HepG2 (cell line): ENCODE data around the gene DPY30. TPM values are rescaled to one million over a fixed set of nuclear protein-coding genes. Genes with fewer than 3 reads are reported as not detected.

Source experiments
- AKAP8 ChIP-seq: sonication (generic); formaldehyde crosslinking; IDR thresholded peaks from 2 replicates; pipeline ENCODE4 v1.5.1; 2020; ENCODE audit warnings: mild to moderate bottlenecking, missing genetic modification reagents
- CAMTA2 ChIP-seq: sonication (generic); formaldehyde crosslinking; IDR thresholded peaks from 2 replicates; pipeline ENCODE4 v1.4.0; 2020; ENCODE audit warnings: mild to moderate bottlenecking, missing genetic modification reagents, borderline replicate concordance
- FOSL2 ChIP-seq: sonication (generic); formaldehyde crosslinking; IDR thresholded peaks from 2 replicates; pipeline ENCODE4 v1.4.0; 2020; ENCODE audit warnings: missing genetic modification reagents
- GTF3A ChIP-seq: sonication (generic); formaldehyde crosslinking; conservative IDR thresholded peaks from 2 replicates; pipeline ENCODE4 v1.4.0; 2020; ENCODE audit warnings: mild to moderate bottlenecking, missing genetic modification reagents
- HOXA3 ChIP-seq: sonication (generic); formaldehyde crosslinking; IDR thresholded peaks from 2 replicates; pipeline ENCODE4 v1.5.0; 2020; ENCODE audit warnings: missing genetic modification reagents
- IRX3 ChIP-seq: sonication (generic); formaldehyde crosslinking; IDR thresholded peaks from 2 replicates; pipeline ENCODE4 v1.8.1; 2023; ENCODE audit warnings: mild to moderate bottlenecking, low read depth, missing genetic modification reagents, borderline replicate concordance
- KLF12 ChIP-seq: sonication (generic); formaldehyde crosslinking; IDR thresholded peaks from 2 replicates; pipeline ENCODE4 v1.4.0; 2020; ENCODE audit warnings: missing genetic modification reagents, borderline replicate concordance
- NFE2L2 ChIP-seq: fragments of 150-350 bp; IDR thresholded peaks from 2 replicates; pipeline ENCODE4 v1.6.1; 2014; ENCODE audit warnings: low read length
- NFKBIZ ChIP-seq: IDR thresholded peaks from 2 replicates; pipeline ENCODE4 v1.6.1; 2018; ENCODE audit warnings: missing genetic modification reagents, missing compliant biosample characterization
- ONECUT2 ChIP-seq: sonication (generic); formaldehyde crosslinking; IDR thresholded peaks from 2 replicates; pipeline ENCODE4 v1.4.0; 2020; ENCODE audit warnings: missing genetic modification reagents
- RELA ChIP-seq: sonication (generic); formaldehyde crosslinking; IDR thresholded peaks from 2 replicates; pipeline ENCODE4 v1.4.0; 2020; ENCODE audit warnings: missing genetic modification reagents
- RFXAP ChIP-seq: sonication (generic); formaldehyde crosslinking; IDR thresholded peaks from 2 replicates; pipeline ENCODE4 v1.4.0; 2020; ENCODE audit warnings: missing genetic modification reagents, borderline replicate concordance
- ZFP41 ChIP-seq: sonication (generic); formaldehyde crosslinking; IDR thresholded peaks from 2 replicates; pipeline ENCODE4 v1.4.0; 2020; ENCODE audit warnings: mild to moderate bottlenecking, missing genetic modification reagents, borderline replicate concordance
- ZFY ChIP-seq: sonication (generic); formaldehyde crosslinking; IDR thresholded peaks from 2 replicates; pipeline ENCODE4 v1.4.0; 2020; ENCODE audit warnings: missing genetic modification reagents
- ZNF101 ChIP-seq: sonication (generic); formaldehyde crosslinking; IDR thresholded peaks from 2 replicates; pipeline ENCODE4 v1.4.0; 2020; ENCODE audit warnings: mild to moderate bottlenecking, low read depth, missing genetic modification reagents, borderline replicate concordance
- ZNF160 ChIP-seq: sonication (generic); formaldehyde crosslinking; IDR thresholded peaks from 2 replicates; pipeline ENCODE4 v1.8.0; 2022; ENCODE audit warnings: mild to moderate bottlenecking, inconsistent platforms, missing genetic modification reagents
- ZNF331 ChIP-seq: sonication (generic); formaldehyde crosslinking; IDR thresholded peaks from 2 replicates; pipeline ENCODE4 v1.4.0; 2020; ENCODE audit warnings: missing genetic modification reagents
- ZNF337 ChIP-seq: sonication (generic); formaldehyde crosslinking; IDR thresholded peaks from 2 replicates; pipeline ENCODE4 v1.5.1; 2020; ENCODE audit warnings: missing genetic modification reagents, low read depth, mild to moderate bottlenecking, borderline replicate concordance
- ZNF354B ChIP-seq: sonication (generic); formaldehyde crosslinking; IDR thresholded peaks from 2 replicates; pipeline ENCODE4 v1.8.0; 2022; ENCODE audit warnings: mild to moderate bottlenecking, missing genetic modification reagents
- ZNF432 ChIP-seq: sonication (generic); formaldehyde crosslinking; IDR thresholded peaks from 2 replicates; pipeline ENCODE4 v1.5.0; 2020; ENCODE audit warnings: missing genetic modification reagents, mild to moderate bottlenecking, borderline replicate concordance
- ZNF644 ChIP-seq: IDR thresholded peaks from 2 replicates; pipeline ENCODE4 v1.6.1; 2016; ENCODE audit warnings: low read depth
- ZNF841 ChIP-seq: sonication (generic); formaldehyde crosslinking; IDR thresholded peaks from 2 replicates; pipeline ENCODE4 v1.8.1; 2023; ENCODE audit warnings: missing genetic modification reagents, borderline replicate concordance
- polyA plus RNA-seq, 8 experiments: library from polyadenylated mRNA; depleted of rRNA in 3 of 8; stranded (reverse) in 7 of 8; unstranded in 1 of 8; fragments of >200 nt; fragmentation: Illumina TruSeq in 4 of 8; extraction: Trizol in 4 of 8; gene quantifications; 2 replicates each; pipeline versions ENCODE4 v1.2.1 to v1.2.3, GENCODE V29; 2011 to 2016; ENCODE audit warnings: low read depth in 4 of 8, missing spikeins in 1 of 8, mixed read lengths in 1 of 8; ENCODE audit not compliant: insufficient read depth in 1 of 8
- total RNA-seq, 5 experiments: library from RNA; depleted of rRNA; stranded (reverse); fragments of >200 nt; fragmentation: Illumina TruSeq; extraction: Trizol; gene quantifications; 2 replicates each; pipeline ENCODE4 v1.2.3, GENCODE V29; 2016; ENCODE audit warnings: low read depth in 1 of 5
- TF ChIP-seq, protein P1 (sequence below): sonication (generic); formaldehyde crosslinking; IDR thresholded peaks from 2 replicates; pipeline ENCODE4 v1.4.0; 2020; ENCODE audit warnings: missing genetic modification reagents, mild to moderate bottlenecking, borderline replicate concordance
- TF ChIP-seq, protein P2 (sequence below): sonication (generic); formaldehyde crosslinking; conservative IDR thresholded peaks from 2 replicates; pipeline ENCODE4 v1.8.0; 2022; ENCODE audit warnings: mild to moderate bottlenecking, moderate library complexity, missing genetic modification reagents
- TF ChIP-seq, protein P3 (sequence below): sonication (generic); formaldehyde crosslinking; IDR thresholded peaks from 2 replicates; pipeline ENCODE4 v1.8.1; 2023; ENCODE audit warnings: mild to moderate bottlenecking, missing genetic modification reagents
- TF ChIP-seq, protein P4 (sequence below): sonication (generic); formaldehyde crosslinking; IDR thresholded peaks from 2 replicates; pipeline ENCODE4 v1.5.0; 2020; ENCODE audit warnings: missing genetic modification reagents

Gene DPY30
- total and polyA plus RNA-seq, 2 of the 13 experiments (the other 11 are each of a cell fraction or from before 2014, with no cell fraction given), result 98.1 to 118 TPM

GRCh38 chr2:32058130-32058529 lies 18.5 kb upstream of the DPY30 start (continued):
- TF ChIP-seq AKAP8 (CRISPR knock-in tag), result no peak
- no peak for TF ChIP-seq GTF3A (CRISPR knock-in tag)
- TF ChIP-seq RELA, result no peak
- TF ChIP-seq, protein P1, sequence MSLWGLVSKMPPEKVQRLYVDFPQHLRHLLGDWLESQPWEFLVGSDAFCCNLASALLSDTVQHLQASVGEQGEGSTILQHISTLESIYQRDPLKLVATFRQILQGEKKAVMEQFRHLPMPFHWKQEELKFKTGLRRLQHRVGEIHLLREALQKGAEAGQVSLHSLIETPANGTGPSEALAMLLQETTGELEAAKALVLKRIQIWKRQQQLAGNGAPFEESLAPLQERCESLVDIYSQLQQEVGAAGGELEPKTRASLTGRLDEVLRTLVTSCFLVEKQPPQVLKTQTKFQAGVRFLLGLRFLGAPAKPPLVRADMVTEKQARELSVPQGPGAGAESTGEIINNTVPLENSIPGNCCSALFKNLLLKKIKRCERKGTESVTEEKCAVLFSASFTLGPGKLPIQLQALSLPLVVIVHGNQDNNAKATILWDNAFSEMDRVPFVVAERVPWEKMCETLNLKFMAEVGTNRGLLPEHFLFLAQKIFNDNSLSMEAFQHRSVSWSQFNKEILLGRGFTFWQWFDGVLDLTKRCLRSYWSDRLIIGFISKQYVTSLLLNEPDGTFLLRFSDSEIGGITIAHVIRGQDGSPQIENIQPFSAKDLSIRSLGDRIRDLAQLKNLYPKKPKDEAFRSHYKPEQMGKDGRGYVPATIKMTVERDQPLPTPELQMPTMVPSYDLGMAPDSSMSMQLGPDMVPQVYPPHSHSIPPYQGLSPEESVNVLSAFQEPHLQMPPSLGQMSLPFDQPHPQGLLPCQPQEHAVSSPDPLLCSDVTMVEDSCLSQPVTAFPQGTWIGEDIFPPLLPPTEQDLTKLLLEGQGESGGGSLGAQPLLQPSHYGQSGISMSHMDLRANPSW (CRISPR knock-in tag), result no peak
- no peak for TF ChIP-seq ZNF432
- TF ChIP-seq, protein P2, sequence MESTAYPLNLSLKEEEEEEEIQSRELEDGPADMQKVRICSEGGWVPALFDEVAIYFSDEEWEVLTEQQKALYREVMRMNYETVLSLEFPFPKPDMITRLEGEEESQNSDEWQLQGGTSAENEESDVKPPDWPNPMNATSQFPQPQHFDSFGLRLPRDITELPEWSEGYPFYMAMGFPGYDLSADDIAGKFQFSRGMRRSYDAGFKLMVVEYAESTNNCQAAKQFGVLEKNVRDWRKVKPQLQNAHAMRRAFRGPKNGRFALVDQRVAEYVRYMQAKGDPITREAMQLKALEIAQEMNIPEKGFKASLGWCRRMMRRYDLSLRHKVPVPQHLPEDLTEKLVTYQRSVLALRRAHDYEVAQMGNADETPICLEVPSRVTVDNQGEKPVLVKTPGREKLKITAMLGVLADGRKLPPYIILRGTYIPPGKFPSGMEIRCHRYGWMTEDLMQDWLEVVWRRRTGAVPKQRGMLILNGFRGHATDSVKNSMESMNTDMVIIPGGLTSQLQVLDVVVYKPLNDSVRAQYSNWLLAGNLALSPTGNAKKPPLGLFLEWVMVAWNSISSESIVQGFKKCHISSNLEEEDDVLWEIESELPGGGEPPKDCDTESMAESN, result no peak
- peak; percentile 99 for TF ChIP-seq NFE2L2
- no peak for TF ChIP-seq ZNF841 (CRISPR knock-in tag)
- no peak for TF ChIP-seq HOXA3 (CRISPR knock-in tag)
- TF ChIP-seq ONECUT2, result no peak
- no peak for TF ChIP-seq ZFY
- no peak for TF ChIP-seq CAMTA2 (CRISPR knock-in tag)
- TF ChIP-seq ZNF337 (CRISPR knock-in tag), result no peak
- TF ChIP-seq NFKBIZ (CRISPR knock-in tag), result no peak
- TF ChIP-seq ZNF101, result no peak
- TF ChIP-seq ZNF160 (CRISPR knock-in tag), result no peak
- TF ChIP-seq, protein P3, sequence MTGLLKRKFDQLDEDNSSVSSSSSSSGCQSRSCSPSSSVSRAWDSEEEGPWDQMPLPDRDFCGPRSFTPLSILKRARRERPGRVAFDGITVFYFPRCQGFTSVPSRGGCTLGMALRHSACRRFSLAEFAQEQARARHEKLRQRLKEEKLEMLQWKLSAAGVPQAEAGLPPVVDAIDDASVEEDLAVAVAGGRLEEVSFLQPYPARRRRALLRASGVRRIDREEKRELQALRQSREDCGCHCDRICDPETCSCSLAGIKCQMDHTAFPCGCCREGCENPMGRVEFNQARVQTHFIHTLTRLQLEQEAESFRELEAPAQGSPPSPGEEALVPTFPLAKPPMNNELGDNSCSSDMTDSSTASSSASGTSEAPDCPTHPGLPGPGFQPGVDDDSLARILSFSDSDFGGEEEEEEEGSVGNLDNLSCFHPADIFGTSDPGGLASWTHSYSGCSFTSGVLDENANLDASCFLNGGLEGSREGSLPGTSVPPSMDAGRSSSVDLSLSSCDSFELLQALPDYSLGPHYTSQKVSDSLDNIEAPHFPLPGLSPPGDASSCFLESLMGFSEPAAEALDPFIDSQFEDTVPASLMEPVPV, result no peak
- no peak for TF ChIP-seq RFXAP (CRISPR knock-in tag)
- no peak for TF ChIP-seq KLF12 (CRISPR knock-in tag)
- TF ChIP-seq ZNF354B (CRISPR knock-in tag), result no peak
- TF ChIP-seq FOSL2 (CRISPR knock-in tag), result peak; percentile 83
- TF ChIP-seq, protein P4, sequence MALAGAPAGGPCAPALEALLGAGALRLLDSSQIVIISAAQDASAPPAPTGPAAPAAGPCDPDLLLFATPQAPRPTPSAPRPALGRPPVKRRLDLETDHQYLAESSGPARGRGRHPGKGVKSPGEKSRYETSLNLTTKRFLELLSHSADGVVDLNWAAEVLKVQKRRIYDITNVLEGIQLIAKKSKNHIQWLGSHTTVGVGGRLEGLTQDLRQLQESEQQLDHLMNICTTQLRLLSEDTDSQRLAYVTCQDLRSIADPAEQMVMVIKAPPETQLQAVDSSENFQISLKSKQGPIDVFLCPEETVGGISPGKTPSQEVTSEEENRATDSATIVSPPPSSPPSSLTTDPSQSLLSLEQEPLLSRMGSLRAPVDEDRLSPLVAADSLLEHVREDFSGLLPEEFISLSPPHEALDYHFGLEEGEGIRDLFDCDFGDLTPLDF (CRISPR knock-in tag), result no peak
- no peak for TF ChIP-seq IRX3
- no peak for TF ChIP-seq ZFP41 (CRISPR knock-in tag)
- TF ChIP-seq ZNF644 (CRISPR knock-in tag), result peak; percentile 52; the same call in 1 of the 2 replicates
- TF ChIP-seq ZNF331 (CRISPR knock-in tag), result peak; percentile 100
